ENCODE data around the gene OR10K1.
"Not testable (repeated sequence)": the region's sequence is repeated elsewhere in the genome, so short reads cannot be mapped to it uniquely, and the experiment has no call there.

Gene OR10K1, protein sequence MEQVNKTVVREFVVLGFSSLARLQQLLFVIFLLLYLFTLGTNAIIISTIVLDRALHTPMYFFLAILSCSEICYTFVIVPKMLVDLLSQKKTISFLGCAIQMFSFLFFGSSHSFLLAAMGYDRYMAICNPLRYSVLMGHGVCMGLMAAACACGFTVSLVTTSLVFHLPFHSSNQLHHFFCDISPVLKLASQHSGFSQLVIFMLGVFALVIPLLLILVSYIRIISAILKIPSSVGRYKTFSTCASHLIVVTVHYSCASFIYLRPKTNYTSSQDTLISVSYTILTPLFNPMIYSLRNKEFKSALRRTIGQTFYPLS

DNA sequence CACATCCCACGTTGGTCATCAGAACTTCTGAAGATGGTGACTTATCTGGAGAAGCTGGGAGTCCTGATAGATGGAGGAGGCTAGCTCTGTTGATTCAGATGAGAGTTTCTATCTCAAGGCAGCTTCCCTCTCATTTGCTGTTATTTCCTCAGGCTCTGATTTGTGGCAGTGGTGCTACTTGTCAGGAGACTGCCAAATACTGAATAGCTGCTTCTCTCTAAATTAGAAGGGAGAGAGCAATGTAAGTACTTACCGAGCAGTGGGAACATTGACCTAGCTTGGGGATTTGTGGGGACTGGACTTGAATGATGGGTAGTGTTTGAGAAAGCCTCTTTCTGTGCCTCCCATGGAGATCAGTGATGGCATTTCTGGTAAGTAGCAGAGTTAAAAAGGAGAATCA is at the start of gene OR10K1:
TSS of gene OR10K1 (plus strand) at position 301 of the 400 bp plus-strand sequence. CDS start 3,728 bp downstream, outside the sequence.
- DNase-seq, result no peak

DNA sequence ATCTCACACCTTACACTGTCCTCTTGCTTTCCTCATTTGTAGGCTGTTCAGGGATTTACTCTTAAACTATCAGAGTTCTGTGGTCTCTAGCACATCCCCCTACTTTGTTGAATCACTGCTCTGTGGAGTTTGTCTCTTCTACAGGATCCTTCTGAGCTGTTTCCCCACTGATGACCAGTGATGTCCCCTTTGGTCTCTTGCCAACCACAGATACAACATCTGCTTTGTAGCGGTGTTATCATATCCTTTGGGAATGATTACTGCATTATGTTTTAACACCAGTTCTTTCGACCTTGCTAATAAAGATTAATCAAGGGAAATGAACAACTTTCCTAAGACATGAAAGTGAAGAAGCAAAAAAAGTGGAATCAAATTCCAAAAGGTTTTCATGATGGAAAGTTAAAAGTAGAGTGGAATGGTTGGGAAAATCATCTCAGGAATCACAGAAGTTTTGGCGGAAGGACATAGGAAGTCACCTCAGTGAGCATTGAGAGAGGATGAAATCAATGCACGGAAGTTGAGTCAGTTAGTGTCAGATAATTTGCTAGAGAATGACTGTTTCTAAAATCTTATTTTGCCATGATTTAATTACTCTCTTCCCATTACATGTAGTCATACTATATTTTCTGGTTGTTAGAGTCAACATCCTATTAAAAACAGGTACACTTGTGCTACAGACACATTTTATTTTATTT is 46.8 kb upstream of the OR10K1 start:
- DNase-seq, result no peak

DNA sequence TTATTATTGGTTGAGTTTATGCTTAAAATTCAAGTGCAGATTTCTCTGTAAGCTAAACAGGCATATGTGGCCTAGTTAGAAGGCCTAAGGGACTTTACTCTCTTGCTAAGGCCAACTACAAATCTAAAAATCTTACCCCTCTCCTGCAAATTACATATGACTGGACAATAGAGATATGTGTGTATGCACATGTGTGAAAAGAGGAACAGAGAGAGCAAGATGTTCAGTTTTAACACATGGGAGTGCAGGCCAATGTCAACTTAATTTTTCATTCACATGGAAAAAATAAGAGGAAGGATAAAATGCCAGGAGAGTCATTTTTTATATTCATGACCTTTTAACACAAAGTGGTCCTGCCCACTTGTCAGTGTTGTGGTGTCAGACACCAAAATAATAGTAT is 44.0 kb upstream of the OR10K1 start:
- DNase-seq, result no peak

DNA sequence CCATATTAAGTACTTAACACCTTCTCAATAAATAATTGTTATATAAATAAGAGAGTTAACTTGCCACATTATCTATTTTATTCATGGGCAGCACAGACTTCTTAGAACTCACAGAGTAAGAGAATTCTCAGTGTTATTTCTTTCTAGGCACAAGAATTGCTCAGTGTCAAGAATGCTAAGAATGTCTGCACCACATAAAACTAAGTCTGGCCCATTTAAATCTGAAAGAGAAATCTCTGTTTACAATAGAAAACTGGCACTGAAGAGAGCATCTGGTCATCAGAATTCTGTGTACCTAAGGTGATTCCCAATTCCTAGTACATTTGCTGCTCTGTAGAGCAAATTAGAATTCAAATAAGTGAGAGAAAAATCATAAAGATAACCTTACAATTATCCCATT is 39.4 kb upstream of the OR10K1 start:
- no peak for DNase-seq

DNA sequence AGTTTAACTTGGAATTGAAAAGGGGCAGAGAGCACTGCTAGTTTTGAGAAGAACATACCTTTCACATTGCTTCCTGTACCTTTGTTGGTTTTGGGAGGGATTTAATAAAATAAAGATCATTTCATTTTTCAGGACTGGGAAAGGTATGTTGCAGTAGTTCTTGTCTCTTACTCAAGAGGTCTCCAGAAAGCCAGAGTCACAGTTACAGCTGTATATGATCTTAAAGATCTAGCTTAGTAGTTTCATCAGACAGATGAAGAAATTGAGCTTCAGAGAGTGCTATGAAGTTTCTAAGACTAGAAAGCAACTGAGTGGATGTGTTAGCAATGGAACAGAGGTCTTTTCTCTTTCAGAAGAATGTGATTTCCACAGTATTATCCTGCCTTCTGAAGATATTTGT is 36.6 kb upstream of the OR10K1 start:
- no peak for DNase-seq

DNA sequence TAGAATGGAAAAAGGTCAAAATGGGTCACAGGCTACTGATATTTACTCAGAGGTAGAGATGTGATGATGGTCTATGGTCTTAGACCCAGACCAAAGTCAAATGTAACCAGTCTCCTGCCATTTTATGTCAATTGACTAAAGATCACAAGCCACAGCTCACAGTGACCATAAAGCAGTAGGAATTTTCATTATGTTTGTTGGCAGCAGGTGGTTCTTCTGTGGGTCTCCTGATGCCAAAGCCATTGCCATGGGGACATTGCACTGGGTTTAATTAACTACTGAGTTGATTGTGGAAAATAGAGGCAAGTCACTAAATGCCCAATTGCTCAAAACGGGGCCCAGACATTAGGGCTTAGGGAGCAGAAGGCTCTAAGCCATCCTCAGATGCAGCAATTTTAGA is 35.5 kb upstream of the OR10K1 start, which contains the start of gene OR10K2:
TSS of gene OR10K2 (minus strand) at position 101 of the 400 bp plus-strand sequence. CDS start 5,371 bp downstream, outside the sequence.
- no peak for DNase-seq

DNA sequence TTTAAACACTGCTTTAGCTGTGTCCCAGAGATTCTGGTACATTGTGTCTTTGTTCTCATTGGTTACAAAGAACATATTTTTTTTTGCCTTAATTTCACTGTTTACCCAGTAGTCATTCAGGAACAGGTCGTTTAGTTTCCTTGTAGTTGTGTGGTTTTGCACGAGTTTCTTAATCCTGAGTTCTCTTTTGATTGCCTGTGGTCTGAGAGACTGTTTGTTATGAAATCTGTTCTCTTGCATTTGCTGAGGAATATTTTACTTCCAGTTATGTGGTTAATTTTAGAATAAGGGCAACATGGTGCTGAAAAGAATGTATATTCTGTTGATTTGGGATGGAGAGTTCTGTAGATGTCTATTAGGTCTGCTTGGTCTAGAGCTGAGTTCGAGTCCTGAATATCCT is 31.5 kb upstream of the OR10K1 start:
- DNase-seq, result not testable (repeated sequence)

DNA sequence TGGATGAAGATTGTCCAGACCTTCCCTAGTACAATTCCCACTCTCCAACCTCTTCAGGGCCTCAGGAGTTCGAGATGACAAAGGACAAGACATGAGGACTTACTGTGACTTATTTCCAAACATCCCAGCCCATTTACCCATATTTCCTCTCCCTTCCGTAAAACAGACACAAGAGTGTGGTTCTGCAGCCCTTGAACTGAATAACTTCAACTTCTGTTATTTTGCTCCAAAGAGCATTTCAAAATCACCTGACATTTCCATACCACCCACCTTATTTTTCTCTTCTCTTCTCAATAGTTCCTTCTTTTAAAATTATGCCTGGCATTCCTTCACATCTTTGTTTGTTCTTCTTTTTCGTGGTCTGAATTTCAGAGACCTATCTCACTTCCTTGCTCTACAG is 26.9 kb upstream of the OR10K1 start:
- DNase-seq, result no peak

DNA sequence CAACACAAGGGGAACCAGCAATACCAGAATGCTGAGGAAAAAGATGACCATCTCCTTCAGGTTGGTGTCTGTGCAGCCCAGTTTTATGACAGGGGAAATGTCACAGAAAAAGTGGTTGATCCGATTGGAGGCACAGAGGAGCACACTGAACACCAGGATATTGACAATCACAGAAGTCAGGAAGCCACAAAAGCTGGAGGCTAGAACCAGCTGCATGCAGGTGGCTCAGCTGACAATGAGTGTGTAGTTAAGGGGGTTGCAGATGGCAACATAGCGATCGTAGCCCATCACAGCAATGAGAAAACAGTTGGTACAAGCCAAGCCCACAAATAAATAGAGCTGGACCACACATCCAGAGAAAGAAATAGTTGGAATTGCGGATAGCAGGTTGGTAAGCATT is 16.3 kb upstream of the OR10K1 start:
- DNase-seq, result no peak

DNA sequence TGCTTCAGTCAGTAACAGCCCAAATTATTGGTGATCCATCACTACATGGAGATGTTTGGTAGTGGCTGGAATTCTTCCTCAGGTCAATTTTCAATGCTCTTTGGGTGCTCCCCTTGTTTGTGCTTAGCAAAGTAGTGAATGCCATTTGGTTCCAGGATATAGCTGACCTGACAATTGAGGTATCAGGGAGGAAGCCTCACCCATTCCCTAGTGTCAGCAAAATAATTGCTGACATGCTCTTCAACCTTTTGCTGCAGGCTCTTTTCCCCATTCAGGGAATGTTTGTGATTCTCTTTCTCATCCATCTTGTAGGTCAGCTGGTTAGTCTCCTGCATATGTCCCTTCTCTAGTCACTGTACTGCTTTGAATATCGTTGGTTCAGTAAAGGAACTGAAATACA is 7.1 kb upstream of the OR10K1 start:
- no peak for DNase-seq

DNA sequence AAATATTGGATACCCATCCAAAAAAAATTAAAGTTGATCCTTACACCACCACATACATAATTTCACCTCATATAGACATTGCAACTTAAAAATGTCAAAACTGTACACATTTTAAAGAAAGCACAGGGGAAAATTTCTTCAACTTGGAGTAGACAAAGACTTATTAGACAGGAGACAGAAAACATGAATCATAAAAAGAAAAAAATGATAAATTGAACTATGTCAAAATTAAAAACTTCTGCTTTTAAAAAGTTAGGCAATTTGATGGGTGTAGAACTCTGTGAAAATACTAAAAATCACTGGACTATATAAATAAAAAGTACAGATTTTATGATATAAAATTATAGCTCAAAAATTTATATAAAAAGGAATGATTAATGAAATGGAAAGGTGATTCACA is 4.4 kb upstream of the OR10K1 start:
- DNase-seq, result no peak

DNA sequence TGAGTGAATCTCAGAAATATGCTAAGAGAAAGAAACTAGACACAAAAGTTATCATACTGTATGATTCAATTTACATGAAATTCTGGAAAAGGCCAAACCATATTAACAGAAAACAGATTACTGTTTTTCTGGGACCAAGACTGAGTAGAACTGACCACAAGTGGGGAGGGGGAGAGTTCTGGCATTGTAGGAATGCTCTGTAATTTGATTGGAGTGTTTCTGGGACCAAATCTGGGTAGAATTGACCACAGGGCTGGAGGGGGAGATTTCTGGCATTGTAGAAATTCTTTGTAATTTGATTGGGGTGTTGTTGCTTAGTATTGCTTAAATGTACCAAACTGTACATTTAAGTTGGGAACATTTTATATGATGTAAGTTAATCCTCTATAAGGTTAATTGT is 3.4 kb upstream of the OR10K1 start:
- DNase-seq, result no peak

DNA sequence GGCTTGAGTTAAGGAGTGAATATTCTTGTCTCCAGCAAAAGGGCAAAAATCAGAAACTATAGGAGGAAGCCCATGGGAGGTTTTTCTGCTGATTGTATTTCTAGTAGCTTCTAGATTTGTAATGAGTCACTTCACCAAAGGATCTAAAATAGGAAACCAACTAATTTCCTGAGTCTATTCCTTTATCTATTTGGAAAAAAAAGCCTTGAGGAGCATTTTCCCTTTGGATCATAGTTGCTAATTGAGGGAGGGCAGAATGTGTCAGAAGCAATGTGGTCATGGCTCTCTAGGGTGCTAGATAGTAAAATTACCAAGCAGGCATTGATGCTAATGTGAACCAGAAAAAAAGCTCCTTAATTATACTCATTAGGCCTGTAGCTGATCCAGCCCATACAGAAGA is 10.3 kb downstream of the OR10K1 start, which contains the start of gene OR10R2:
TSS of gene OR10R2 (plus strand) at position 301 of the 400 bp plus-strand sequence. CDS start 106 bp downstream, outside the sequence.
- DNase-seq, result no peak

DNA sequence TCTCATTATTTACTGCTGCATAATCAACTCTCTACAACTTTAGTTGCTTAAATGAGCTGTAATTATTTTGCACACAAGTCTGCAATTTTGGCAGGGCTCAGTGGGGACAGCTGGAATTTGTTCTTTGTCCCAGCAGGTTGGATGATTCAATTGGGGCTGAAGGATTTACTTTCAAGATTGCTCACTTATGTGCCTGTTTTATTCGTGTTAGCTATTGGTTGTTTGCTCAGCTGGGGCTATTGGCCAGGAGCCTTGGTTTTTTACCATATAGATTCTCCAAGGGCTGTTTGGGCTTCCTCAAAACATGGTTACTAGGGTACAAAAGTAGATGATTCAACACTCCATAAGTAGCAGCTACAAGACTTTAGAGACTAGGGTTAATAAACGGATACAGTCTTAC is 23.8 kb downstream of the OR10K1 start:
- no peak for DNase-seq

DNA sequence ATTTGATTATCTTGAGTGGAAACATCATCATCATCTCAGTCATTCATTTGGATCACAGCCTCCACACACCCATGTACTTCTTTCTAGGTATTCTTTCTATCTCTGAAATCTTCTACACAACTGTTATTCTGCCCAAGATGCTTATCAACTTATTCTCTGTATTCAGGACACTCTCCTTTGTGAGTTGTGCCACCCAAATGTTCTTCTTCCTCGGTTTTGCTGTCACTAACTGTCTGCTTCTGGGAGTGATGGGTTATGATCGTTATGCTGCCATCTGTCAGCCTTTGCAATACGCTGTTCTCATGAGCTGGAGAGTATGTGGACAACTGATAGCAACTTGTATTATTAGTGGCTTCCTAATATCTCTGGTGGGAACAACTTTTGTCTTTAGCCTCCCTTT is 29.7 kb downstream of the OR10K1 start:
- no peak for DNase-seq

DNA sequence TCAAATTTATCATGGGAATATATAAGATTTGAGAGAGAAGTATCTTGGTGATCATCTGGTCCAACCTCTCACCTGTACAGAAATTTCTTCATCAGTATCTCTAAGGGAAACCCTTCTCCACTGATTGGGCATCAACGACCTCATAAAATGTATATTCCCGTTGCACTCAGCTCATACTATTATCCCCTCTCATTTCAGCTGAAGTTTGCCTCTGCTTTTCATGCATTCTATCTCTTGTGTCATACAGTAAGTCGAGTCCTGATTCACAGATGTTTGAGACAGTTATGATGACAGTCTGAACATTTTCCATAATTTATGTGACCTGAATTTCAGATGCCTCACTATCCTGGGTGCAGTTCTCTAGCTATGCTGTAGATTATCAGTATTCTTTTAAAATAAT is 31.4 kb downstream of the OR10K1 start:
- DNase-seq, result no peak

DNA sequence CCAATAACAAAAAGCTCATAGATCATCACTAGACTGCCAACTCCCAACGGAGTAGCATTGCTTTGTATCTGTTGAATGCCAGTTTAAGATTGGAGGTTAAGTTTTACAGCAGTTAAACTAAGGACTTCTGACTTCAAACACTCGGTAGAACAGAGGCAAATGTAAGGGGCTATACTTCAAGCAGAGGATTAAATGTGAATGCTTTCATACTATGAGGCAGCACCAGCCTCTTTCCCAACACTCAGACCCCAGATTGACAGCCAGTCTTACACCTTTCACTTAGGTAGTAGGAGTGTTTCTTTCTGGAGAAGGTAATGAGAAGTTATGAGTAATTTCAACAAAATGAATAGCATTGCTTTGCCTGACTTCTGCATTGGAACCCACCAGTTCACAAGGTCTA is 33.2 kb downstream of the OR10K1 start:
- no peak for DNase-seq

DNA sequence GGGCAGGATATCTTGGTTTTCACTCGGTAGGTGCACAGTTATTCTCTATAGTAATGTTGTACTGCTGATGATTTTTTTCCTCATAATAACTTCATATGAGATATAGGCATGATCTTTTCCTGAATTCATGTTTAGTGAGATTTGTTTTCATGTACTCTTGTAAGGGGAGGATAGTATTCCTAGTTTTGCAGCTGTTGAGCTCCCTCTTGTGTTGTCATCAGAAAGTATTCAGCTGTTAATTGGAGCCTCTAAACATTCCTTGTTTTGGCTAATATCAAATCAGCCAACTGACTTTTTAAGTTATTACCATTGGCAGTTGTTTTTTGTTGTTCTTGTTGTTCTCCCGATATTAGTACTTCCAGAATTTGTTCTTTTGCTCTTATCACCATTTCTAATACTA is 34.7 kb downstream of the OR10K1 start:
- DNase-seq, result no peak

DNA sequence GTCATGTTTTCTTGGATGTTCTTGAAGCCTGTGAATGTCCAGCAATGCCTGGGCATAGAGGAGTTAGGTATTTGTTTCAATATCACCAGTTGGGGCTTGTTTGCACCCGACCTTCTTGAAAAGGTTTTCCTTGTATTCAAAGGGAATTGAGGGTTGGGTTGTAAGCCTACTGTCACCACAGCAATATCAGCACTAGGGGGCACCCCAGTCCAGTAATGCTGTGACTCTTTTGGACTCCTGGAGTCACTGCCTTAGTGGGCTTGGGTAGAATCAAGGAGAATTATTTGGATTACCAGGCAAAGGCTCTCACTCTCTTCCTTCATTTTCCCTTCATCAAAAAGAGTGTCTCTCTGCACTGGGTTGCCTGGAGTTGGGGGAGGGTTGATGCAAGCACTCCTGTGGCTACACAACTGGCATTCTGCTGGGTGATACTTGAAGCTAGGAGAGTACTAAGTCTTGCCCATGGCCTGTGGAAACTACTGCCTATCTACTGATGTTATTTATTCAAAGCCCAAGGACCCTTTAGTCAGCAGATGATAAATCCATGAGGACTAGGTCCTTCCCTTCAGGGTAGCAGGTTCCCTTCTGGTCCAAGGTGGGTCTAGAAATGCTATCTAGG is 44.8 kb downstream of the OR10K1 start:
- no peak for DNase-seq

DNA sequence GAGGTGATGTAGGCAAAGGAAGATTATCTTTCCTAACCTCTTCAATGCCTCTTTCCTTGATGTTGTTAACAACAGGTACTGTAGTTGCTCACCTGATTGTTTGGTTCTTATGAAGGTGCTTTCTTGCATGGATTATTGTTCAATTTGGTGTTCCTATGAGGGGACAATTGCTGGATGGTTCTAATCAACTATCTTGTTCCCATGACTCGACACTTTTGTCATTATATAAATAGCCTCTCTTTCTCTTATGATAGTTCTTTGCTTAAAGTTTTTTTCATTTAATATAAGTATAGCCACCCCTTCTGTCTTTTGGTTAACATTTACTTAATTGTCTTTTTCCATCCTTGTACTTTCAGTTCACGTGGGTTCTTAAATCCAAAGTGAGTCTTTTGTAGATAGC is 45.9 kb downstream of the OR10K1 start:
- DNase-seq, result no peak

DNA sequence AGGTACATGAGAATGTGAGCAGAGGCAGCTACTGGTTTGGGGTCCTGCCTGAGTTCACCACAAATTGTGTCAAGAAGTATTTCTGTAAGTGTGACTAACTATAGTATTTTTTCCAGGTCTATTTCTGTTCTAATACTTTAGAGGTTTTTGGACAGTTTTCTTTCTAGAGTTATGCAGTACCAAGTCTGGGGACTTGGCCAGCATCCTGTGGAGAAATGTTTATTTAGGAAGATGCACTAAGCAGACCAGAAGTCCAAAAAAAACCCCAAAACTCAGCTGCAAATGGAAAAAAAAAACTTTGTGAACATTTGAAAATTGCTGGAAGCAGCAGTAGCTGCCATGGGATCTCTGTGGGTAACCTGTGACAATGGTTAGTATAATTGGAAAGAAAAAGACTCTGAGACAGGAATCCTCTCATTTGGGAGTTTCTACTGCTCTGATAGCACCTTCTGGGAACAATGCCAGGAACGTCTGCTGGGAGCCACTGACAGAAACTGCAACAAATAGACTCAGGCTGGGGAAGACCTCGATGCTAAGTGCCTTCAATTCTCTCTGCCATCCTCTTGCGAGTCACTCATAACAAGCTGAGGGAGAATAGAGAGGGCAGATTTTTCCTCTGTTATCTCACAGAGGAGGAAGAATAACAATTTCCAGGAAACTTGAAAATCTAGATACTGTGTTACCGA is 48.0 kb downstream of the OR10K1 start:
- no peak for DNase-seq

DNA sequence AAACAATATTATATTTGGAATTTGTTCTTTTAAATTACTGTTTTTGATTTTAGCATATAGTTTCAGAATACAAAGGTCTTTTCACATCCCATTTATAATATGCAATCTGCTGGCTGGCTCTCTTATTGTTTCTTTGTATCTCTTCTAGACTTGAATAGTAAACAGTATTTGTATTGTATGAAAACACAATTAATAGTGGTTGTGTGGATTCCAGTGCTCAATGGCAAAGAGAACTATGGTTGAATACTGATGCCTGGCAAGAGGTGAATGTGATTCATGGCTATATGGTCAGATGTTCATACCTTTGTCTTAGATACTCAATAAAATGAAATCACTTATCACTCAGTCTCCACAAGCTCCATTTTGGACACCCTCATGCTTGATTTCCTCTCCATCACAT is 55.3 kb downstream of the OR10K1 start:
- DNase-seq, result no peak
